HAP-1 (cell line): ENCODE data around the gene MKKS.

Source experiments
- DNase-seq, 2 experiments: peaks; one replicate each; pipeline ENCODE4 v3.0.0-alpha.2; 2016 to 2020; ENCODE audit warnings: low spot score in 2 of 2
- H3K27me3 ChIP-seq: fragments of 250-450 bp; sonication (Bioruptor Pico); 2 replicates; pipeline ENCODE4 v1.5.1; 2020; ENCODE audit warnings: low read depth, mild to moderate bottlenecking, moderate library complexity
- H3K36me3 ChIP-seq: fragments of 250-450 bp; sonication (Bioruptor Pico); replicated peaks from 2 replicates; pipeline ENCODE4 v1.5.1; 2020; ENCODE audit warnings: mild to moderate bottlenecking
- H3K4me1 ChIP-seq: fragments of 250-450 bp; sonication (Bioruptor Pico); 2 replicates; pipeline ENCODE4 v1.5.1; 2020; ENCODE audit warnings: mild to moderate bottlenecking
- H3K4me3 ChIP-seq: fragments of 250-450 bp; sonication (Bioruptor Pico); 2 replicates; pipeline ENCODE4 v1.5.1; 2020; ENCODE audit warnings: mild to moderate bottlenecking, moderate library complexity
- H3K9me3 ChIP-seq: fragments of 250-450 bp; sonication (Bioruptor Pico); 2 replicates; pipeline ENCODE4 v1.5.1; 2020; ENCODE audit warnings: mild to moderate bottlenecking, moderate library complexity
- in situ Hi-C: fragments of 300-500 bp; cut with MboI; formaldehyde crosslinking; loops from 3 replicates; pipeline ENCODE4 v1.14.3; 2020; ENCODE audit warnings: low sequenced_read_pairs, inconsistent platforms, mixed read lengths

Gene MKKS

GRCh38 chr20:10366898-10367692, 66.9 kb downstream of the MKKS start:
- H3K4me3 ChIP-seq: no peak overlapping the region
- no peaks in the 10 kb centered on the region; the same call in 1 of the 2 replicates for H3K9me3 ChIP-seq
- in situ Hi-C loops: loop anchor here (25.0 kb wide), 1 partner anchor 380 kb away; no protein-coding TSS in a partner anchor
- no peaks in the 10 kb centered on the region for H3K4me1 ChIP-seq
- DNase-seq: no peak
- no peaks in the 10 kb centered on the region for H3K36me3 ChIP-seq
- no peaks in the 10 kb centered on the region for H3K27me3 ChIP-seq

GRCh38 chr20:10362674-10363073, 71.3 kb downstream of the MKKS start:
- Histone ChIP-seq H3K27me3 (no peaks in the 10 kb centered on the region), H3K4me1 (no peaks in the 10 kb centered on the region), H3K36me3 (no peaks in the 10 kb centered on the region), H3K4me3 (no peak overlapping the region), H3K9me3 (no peaks in the 10 kb centered on the region; the same call in 1 of the 2 replicates)
- in situ Hi-C loops: loop anchor here (25.0 kb wide), 1 partner anchor 375 kb away; no protein-coding TSS in a partner anchor
- no peak for DNase-seq

GRCh38 chr20:10360878-10361277, 73.1 kb downstream of the MKKS start:
- H3K27me3 ChIP-seq: no peaks in the 10 kb centered on the region
- H3K4me3 ChIP-seq: no peak overlapping the region
- no peaks in the 10 kb centered on the region for H3K4me1 ChIP-seq
- no peaks in the 10 kb centered on the region; the same call in 1 of the 2 replicates for H3K9me3 ChIP-seq
- DNase-seq: no peak
- in situ Hi-C loops: loop anchor here (25.0 kb wide), 1 partner anchor 374 kb away; no protein-coding TSS in a partner anchor
- H3K36me3 ChIP-seq: no peaks in the 10 kb centered on the region

- in situ Hi-C loops: loop anchor here (25.0 kb wide), 1 partner anchor 372 kb away; no protein-coding TSS in a partner anchor
- no peak for DNase-seq
- Histone ChIP-seq H3K27me3 (no peaks in the 10 kb centered on the region), H3K36me3 (no peaks in the 10 kb centered on the region), H3K9me3 (no peaks in the 10 kb centered on the region; the same call in 1 of the 2 replicates), H3K4me1 (no peaks in the 10 kb centered on the region), H3K4me3 (no peak overlapping the region)
Observed at GRCh38 chr20:10359621-10360040, 74.4 kb downstream of the MKKS start.

GRCh38 chr20:10357974-10358373, 76.0 kb downstream of the MKKS start:
- Histone ChIP-seq H3K4me1 (no peaks in the 10 kb centered on the region), H3K36me3 (no peaks in the 10 kb centered on the region), H3K27me3 (no peaks in the 10 kb centered on the region), H3K4me3 (no peak overlapping the region), H3K9me3 (no peaks in the 10 kb centered on the region; the same call in 1 of the 2 replicates)
- peak in 1 of 2 experiments; percentile 30 for DNase-seq
- in situ Hi-C loops: loop anchor here (25.0 kb wide), 1 partner anchor 371 kb away; no protein-coding TSS in a partner anchor

GRCh38 chr20:10357061-10357708, 76.8 kb downstream of the MKKS start:
- H3K4me3 ChIP-seq: no peak overlapping the region
- no peaks in the 10 kb centered on the region for H3K9me3 ChIP-seq
- 0 out of 2 replicates have a peak, but pooled peaks cover under 1% of the 10 kb centered on the region for H3K4me1 ChIP-seq
- DNase-seq: no peak
- no peaks in the 10 kb centered on the region for H3K27me3 ChIP-seq
- no peaks in the 10 kb centered on the region for H3K36me3 ChIP-seq
- in situ Hi-C loops: loop anchor here (25.0 kb wide), 1 partner anchor 370 kb away; no protein-coding TSS in a partner anchor

GRCh38 chr20:10356628-10357027, 77.4 kb downstream of the MKKS start:
- in situ Hi-C loops: loop anchor here (25.0 kb wide), 1 partner anchor 369 kb away; no protein-coding TSS in a partner anchor
- H3K4me3 ChIP-seq: no peak overlapping the region

GRCh38 chr20:10352934-10353824, 80.8 kb downstream of the MKKS start:
- H3K4me1 ChIP-seq: peaks cover 11% of the 10 kb centered on the region
- no peak for DNase-seq
- H3K9me3 ChIP-seq: no peaks in the 10 kb centered on the region
- no peaks in the 10 kb centered on the region for H3K36me3 ChIP-seq
- in situ Hi-C loops: loop anchor here (25.0 kb wide), 1 partner anchor 366 kb away; no protein-coding TSS in a partner anchor
- no peak overlapping the region for H3K4me3 ChIP-seq
- no peaks in the 10 kb centered on the region for H3K27me3 ChIP-seq

More at GRCh38 chr20:10356628-10357027, 77.4 kb downstream of the MKKS start:
- Histone ChIP-seq H3K36me3 (no peaks in the 10 kb centered on the region), H3K27me3 (no peaks in the 10 kb centered on the region), H3K9me3 (no peaks in the 10 kb centered on the region), H3K4me1 (peaks cover 4% of the 10 kb centered on the region; the same call in 1 of the 2 replicates)
- no peak for DNase-seq
